ENCODE measurements around the gene SLC6A18. TPM values are rescaled to one million over a fixed set of nuclear protein-coding genes. Genes with fewer than 3 reads are reported as not detected.
A peak's percentile ranks its signal among the peaks of the same experiment; 100 is the strongest.
"Not testable (repeated sequence)": the region's sequence is repeated elsewhere in the genome, so short reads cannot be mapped to it uniquely, and the experiment has no call there.

SLC6A18 gene
- total RNA-seq, 1 donor from 2014 or later: not detected

DNA sequence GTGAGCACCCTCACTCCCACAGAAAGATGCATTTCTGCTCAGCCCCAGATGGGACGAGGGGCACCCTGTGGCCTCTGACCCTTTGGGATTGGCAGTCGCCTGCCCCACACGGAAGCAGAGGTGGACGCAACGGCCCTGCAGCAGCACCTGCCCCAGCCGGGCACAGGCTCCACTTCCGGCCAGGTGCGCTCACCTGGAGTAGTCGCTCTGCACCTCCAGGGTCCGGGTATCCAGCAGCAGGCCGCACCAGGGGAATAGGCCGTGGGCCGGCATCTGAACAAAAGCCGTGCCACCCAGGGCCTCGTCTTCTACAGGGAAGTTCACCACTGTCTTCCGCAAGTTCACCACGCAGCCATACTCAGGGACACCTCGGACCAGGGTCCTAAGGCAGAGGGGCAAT, 39.0 kb downstream of the SLC6A18 start:
- no peak for ATAC-seq
- intact Hi-C loops (cut with DNase I): no loop called here
- DNase-seq (ENCODE audit: missing footprints): peak; percentile 6

DNA sequence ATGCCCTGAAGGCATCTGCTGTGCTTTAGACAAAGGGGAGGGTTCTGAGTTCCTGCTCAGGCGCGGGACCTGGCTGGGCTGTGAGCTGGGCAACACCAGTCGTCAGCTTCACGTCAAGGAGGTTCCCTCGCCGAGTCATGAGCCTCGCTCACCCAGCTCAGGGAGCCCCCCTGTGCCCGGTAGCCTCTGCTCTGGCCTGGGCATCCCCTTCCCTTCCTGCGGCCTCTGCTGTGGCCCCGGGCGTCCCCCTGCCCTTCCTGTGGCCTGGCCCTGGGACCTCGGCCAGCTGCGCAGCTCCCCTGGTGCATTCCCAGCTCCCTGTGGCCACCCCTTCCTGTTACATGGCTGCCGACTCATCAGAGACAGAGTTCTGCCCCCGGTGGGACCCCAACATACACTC, 39.8 kb downstream of the SLC6A18 start:
- DNase-seq (ENCODE audit: missing footprints) (peak; percentile 66), ATAC-seq (no peak)
- intact Hi-C loops (cut with DNase I): no loop called here

DNA sequence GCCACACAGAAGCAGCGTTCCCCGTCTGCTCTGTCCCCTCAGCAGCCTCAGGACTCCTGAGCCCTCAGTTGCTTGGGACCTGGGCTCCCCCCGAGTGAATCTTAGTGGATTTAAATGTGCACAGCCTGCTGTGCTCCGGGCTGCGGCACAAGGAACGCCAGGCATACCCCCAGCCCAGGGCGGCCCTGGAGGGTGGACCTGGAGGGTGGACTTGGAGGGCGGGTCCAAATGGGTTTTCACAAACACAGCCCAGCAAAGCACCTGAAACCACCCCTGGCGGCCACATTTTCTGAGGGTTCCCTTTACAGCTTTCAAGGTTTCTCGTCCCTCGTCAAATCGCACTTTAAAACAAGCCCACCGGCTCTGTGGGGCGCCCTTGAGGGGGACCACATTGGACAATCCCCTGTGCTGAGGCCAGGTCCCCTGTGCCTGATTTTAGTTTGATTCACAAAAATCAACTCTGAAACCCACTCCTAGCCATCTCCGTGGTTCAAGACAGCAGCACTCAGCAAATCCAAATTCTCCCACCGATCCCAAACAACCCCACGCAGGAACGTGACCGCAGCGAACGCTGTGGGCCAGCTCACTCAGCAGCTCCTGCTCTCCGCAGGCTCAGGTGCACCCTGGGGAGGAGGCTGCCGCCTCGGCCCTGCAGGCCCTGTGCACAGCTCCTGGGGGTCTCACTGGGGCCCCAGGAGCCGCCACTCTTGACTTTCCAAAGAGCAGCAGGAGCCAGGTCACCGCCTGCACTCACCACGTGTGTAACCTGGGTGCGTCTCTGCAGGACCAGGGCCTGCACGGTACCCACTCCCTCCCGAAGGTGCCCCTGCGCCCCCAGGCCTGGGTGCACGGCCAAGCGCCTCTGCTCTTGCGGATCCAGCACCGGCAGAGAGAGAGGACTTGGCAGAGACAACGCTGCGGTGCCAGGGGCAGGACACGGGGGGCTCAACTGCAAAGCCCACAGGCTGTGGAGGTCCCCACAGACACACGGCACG, 40.6 kb downstream of the SLC6A18 start:
- ATAC-seq (no peak), DNase-seq (ENCODE audit: missing footprints) (peak; percentile 58)
- intact Hi-C loops (cut with DNase I): no loop called here

DNA sequence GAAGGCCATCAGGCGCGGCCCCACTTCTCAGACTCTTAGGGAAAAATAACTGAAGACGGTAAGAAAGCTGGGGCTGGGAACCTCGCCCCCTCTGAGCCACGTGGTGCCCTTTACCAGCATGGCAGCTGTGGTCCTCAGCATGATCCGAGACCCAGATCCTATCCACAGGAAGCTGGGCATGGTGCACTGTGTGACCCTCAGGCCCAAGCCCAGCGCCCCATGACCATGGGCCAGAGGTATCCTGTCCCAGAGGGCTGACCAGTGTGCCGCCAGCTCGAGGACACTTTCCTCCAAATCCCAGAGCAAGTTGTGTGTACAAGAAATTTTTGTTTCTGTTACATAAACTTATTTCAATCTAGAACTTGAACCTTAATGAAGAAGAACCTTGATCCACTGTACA, 41.6 kb downstream of the SLC6A18 start:
- ATAC-seq (no peak), DNase-seq (ENCODE audit: missing footprints) (peak; percentile 30)
- intact Hi-C loops (cut with DNase I): no loop called here

DNA sequence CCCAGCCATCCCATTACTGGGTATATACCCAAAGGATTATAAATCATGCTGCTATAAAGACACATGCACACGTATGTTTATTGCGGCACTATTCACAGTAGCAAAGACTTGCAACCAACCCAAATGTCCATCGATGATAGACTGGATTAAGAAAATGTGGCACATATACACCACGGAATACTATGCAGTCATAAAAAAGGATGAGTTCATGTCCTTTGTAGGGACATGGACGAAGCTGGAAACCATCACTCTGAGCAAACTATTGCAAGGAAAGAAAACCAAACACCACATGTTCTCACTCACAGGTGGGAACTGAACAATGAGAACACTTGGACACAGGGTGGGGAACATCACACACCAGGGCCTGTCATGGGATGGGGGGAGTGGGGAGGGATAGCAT, 42.3 kb downstream of the SLC6A18 start:
- ATAC-seq; intact Hi-C loops (cut with DNase I); DNase-seq (ENCODE audit: missing footprints): not testable (repeated sequence)

DNA sequence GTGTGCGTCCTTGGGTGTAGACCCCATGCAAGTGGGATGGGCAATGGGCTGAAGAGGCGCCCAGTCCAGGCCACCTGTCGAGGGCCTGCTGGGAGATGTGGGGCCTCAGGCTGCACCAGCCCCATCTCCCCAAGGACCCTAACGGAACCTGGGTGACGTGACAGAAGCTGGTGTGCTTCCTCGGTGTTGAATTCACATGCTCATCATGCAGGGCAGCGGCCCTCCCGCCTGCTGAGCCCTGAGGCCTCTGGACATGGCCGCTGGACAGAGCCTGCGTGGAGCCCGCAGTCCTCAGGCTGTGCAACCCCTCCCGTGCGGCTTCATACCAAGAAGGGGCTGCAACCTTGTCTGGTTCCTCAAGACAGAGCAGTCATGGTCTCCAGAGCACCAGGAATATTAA, 42.9 kb downstream of the SLC6A18 start:
- DNase-seq (ENCODE audit: missing footprints): peak; percentile 28
- ATAC-seq: no peak
- intact Hi-C loops (cut with DNase I): no loop called here

DNA sequence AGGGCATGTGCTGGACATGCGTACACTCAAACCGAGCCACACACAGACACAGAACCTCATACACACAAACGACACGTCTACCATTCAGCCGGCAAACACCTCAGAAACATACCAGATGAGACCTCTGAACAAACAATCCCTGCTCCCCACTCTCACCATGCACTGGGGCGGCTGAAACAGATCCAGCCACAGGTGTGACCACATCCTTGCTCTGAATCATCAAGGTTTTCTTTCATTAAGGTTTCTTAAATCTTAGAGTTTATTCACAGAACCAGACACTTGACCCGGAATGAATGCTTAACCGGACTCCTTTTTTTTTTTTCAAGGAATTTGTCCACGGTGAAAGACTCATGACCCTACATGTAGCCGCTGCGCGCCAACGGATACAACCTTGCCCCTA, 43.5 kb downstream of the SLC6A18 start:
- ATAC-seq: no peak
- intact Hi-C loops (cut with DNase I): no loop called here

DNA sequence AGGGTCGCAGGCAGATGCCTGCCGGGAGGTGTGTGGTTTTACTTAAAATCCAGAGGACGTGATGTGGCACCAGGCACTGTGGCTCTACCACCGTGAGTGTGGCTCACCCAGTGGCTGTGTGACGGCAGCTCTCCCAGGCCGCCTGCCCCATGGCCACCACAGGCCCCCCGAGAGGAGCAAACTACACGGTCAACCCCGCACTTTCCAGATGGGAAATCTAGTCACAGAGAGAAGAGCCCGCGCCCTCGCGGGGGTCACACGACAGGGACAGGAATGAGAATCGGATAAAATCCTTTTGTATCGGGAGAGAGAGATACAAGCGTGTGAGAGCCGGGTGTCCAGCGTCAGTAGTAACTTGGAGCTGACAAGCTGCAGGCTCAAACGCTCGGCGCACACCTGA, 45.2 kb downstream of the SLC6A18 start:
- intact Hi-C loops (cut with DNase I): no loop called here
- DNase-seq (ENCODE audit: missing footprints) (no peak), ATAC-seq (no peak)

More for the DNA sequence above, 43.5 kb downstream of the SLC6A18 start:
- DNase-seq (ENCODE audit: missing footprints): no peak

DNA sequence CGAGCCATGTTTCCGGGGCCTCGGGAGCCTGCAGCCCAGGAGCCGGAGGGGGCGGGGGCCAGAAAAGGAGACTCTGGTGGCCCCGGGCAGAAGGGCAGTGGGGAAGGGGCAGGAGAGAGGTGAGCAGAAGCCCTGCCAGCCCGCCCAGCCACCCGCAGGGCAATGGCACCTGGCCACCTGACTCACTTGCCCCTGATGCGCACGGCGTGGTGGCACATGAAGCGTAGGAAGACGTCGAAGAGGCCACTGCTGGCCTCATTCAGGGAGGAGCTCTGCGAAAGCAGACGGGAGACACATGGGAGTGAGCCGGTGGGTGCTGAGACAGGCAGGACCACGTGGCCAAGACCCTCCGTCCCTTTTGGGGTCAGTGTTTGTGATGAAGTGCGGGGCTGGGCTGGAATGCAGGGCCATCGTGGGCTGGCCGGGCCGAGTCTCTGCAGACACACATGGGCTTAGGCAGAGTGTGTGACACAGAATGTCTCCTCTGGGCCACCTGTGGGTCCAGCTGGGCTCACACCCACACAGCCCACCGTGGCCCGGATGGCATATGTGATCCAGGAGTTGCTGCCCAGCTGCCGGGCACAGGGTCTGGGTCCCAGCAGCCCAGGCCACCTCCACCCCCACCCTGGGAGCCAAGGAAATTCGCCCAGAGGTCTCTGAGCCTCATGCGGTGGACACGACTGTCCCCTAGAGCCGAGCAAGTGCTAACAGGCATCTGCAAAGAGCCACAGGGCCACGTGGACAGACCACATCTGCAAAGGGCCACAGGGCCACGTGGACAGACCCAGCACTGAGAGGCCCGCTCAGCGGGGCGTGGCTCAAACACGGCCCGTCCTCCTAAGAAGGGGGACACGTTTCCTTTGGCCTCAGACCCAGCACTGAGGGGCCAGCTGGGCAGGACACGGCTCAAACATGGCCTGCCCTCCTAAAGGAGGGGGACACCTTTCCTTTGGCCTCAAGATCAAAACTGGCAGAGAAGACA, 46.0 kb downstream of the SLC6A18 start:
- intact Hi-C loops (cut with DNase I): no loop called here
- DNase-seq (ENCODE audit: missing footprints) (no peak), ATAC-seq (peak; percentile 26)

DNA sequence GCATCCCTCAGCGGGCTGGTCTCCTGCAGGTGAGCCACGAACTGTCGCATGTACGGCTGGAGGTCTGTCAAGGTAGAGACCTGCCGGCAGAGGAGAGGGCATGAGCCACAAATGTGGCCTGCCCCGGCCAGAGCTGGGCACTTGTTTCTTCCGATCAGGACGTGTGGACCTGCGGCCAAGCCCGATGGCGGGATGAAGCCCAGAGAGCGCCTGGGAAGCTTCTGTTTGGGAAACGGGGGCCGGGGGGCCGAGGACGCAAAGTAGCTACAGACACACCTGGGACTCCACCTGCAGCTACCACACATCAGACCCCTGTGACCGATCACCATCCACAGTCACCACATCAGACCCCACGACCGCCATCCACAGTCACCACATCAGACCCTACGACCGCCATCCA, 47.0 kb downstream of the SLC6A18 start:
- intact Hi-C loops (cut with DNase I): no loop called here
- ATAC-seq: no peak
- no peak for DNase-seq (ENCODE audit: missing footprints)

DNA sequence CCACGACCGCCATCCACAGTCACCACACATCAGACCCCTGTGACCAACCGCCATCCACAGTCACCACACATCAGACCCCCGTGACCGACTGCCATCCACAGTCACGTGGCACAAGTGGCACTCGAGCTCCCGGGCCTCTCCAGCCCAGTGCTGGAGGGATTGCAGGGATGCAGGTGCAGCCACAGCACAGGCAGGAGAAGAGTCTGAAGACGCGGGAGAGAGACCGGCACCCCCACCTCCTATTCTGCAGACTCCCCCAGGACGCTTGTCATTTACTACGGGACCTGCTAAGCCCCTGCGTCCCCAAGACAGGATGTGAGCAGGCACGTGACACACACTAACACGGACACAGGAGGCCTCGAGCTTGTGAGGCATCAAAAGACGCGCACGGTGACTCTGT, 48.6 kb downstream of the SLC6A18 start:
- intact Hi-C loops (cut with DNase I): no loop called here
- no peak for DNase-seq (ENCODE audit: missing footprints)
- ATAC-seq: no peak

DNA sequence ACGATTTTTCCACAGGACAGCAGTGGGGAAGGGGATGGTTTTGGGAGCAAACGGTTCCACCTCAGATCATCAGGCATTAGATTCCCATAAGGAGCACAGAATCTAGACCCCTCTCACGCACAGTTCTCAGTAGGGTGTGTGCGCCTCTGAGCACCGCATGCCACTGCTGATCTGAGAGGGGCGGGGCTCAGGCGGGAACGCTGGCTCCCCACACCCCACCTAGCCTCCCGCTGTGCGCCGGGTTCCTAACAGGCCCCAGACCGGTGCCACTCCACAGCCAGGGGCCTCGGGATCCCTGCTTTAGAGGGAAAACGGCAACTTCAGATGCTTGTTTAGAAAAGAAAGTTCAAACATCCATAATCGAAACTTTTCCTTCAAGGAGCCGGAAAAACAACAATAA, 49.3 kb downstream of the SLC6A18 start:
- intact Hi-C loops (cut with DNase I): no loop called here
- no peak for DNase-seq (ENCODE audit: missing footprints)

DNA sequence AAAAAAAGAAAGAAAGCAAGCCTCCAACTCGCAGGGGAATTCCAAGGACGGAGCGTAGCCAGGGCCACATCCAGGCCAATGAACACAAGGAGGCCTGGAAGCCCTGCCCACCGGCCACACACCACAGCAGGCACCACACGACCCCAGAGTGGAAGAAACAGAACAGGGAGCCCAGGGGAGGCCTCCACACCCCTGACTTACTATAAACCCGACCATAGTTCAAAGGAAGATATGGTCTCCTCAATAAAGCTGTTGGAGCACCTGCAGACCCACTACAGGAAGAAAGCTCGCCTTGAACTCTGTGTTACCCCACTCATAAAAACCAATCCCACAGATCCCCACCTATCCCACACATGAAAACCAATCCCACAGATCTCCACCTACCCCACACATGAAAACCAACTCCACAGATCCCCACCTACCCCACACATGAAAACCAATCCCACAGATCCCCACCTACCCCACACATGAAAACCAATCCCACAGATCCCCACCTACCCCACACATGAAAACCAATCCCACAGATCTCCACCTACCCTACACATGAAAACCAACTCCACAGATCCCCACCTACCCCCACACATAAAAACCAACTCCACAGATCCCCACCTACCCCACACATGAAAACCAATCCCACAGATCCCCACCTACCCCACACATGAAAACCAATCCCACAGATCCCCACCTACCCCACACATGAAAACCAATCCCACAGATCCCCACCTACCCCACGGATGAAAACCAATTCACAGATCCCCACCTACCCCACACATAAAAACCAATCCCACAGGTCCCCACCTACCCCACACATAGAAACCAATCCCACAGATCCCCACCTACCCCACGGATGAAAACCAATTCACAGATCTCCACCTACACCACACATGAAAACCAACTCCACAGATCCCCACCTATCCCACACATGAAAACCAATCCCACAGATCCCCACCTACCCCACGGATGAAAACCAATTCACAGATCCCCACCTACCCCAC, 50.5 kb downstream of the SLC6A18 start:
- ATAC-seq; intact Hi-C loops (cut with DNase I): not testable (repeated sequence)
- peak; percentile 14 for DNase-seq (ENCODE audit: missing footprints)

More for the DNA sequence above, 49.3 kb downstream of the SLC6A18 start:
- no peak for ATAC-seq

DNA sequence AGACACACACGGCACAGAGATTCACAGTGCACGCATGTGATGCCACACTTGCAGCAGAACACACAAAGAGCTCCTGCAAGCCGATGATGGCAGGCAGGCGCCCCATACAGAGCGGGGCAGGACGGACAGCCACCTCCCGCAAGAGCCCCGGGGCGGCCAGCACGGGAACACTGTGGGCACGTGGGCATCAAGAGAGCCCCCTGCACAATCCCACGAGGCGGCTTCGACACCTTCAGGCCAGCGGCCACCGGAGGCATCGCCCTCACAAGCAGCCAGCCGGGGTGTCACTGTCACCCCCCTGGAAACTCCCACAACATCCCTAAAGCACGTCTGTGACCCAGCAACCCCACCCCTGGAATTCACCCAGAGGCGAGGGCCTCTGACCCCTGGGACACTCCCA, 51.7 kb downstream of the SLC6A18 start:
- ATAC-seq: no peak
- intact Hi-C loops (cut with DNase I): no loop called here
- no peak for DNase-seq (ENCODE audit: missing footprints)

DNA sequence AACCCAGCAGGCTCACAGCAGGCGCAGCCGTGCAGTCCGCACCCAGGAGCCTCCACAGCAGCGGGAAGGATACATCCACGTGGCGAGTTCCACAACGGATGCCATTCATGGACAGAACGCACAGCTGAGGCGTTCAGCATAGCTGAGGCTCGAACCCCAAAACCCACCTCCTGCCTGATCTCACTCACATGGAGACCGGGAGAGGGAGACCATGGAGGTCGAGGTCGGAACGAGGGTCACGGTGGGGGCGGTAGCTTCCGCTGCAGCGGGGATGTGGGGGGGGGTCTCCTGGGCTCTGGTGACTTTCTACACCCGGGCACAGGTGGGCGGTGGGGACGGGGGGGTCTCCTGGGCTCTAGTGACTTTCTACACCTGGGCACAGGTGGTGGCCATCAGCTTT, 52.1 kb downstream of the SLC6A18 start:
- no peak for ATAC-seq
- intact Hi-C loops (cut with DNase I): no loop called here
- DNase-seq (ENCODE audit: missing footprints): no peak

DNA sequence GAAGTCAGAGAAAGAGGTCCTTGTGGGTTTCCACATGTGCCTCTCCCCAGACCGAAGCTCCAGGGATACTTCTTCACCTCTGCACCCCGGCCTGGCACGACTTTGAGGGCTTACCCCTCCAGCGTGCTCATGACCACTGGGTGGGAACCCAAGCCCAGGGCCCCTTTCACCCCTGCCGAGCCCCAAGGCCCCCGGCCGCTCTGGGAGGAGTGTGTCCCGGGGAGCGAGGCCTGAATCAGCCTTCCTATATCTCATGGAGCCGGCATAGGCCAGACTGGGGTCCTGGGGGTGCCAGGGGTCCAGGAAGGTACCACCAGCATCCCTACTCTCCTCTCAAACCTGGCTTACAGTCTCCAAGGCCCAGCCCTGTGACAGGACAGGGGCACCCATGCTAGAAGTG, 52.6 kb downstream of the SLC6A18 start:
- no peak for ATAC-seq
- no peak for DNase-seq (ENCODE audit: missing footprints)
- intact Hi-C loops (cut with DNase I): no loop called here

DNA sequence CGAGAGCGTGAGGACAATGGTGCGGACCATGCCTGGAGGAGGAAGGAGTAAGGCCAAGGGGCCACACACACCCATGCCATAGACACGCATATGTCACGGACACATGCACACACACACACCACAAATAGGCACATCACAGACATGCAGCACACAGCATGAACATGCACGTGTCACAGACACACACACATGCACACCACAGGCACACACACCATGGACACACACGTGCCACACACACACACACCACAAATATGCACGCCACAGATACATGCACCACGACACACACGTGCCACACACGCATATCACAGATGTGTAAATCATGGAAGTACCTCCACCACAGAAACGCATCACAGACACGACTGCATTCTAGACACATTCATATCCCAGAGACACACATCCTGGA, 53.0 kb downstream of the SLC6A18 start:
- no peak for DNase-seq (ENCODE audit: missing footprints)
- intact Hi-C loops (cut with DNase I): no loop called here
- ATAC-seq: no peak

All from Right ventricle myocardium inferior (tissue), 1 donor.